ENCODE data around the gene LRP2.

Gene LRP2

DNA sequence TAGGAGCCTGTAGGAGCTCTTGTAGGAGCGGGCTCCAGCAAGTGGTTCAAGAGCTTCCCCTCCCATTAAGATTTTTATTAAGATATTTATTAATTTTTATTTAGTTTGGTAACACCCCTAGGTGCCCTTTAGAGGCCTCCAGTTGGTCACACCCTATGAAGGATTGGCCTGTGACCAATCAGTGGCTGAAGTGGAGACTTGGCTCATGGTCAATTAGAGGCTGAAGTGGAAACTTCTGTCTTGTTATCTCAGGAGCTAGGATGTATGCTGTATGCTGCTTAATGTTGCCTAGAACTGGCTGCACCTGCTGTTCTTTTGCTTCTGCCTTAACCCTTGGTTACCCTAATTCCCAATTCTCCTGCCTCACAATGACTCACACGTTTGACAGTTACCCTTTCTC, 244.3 kb downstream of the LRP2 start:
- DNase-seq (ENCODE audit: low spot score), result no peak

DNA sequence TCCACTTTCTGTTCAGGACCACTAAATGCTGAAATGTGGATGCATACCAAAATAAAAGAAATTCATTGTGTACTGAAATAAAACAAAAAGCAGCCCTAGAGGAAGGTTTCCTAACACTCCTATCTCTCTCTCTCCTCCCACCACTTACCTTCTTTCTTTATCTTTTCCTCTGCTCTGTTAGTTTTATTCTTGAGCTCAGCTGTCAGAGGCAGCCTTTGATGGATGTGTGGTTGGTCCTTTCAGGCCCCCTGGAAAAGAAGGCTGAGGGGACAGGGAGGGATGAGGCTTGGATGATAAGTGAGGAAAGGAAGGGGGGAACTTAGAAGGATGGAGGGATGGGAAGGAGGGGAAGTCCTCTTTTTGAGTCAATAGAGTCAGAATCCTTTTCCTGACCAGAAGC, 245.3 kb downstream of the LRP2 start:
- no peak for DNase-seq (ENCODE audit: low spot score)

DNA sequence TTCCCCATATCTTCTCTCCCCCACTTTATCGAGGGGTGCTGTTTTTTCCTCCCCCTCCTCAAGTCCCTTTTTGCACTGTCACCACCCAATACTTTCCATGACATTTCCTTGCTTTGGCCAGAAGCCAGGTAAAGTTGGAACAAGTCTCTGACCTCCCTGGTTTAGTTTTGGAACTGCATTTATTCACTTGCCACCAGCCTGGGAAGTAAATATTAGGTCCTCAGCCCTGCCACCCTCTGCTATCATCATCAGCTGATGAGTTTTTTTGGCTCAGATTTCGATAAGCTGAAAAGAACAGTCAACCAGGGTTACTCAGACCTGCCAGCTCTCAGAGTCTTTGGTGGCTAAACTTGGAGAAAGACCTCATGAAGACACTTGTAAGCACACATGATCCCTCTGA, 246.0 kb downstream of the LRP2 start:
- DNase-seq (ENCODE audit: low spot score), result no peak

DNA sequence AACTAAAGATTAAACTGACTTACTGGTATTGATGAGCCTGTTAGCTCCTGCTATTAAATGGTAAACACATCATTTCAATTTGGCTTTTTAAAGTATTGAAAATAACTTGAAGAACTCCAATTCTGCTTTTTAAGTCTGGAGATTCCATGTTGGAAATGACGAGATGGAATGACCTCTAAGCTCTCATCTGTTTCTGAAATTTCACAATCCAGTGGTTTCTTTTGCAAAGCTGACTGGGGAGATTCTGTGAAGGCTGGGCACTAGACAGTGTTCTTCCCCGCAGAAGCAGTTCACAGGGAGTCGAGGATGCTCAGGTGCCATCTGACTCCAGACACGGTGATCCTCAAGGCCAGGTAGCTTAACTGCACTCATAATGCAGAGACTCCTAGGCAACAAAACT, 248.3 kb downstream of the LRP2 start:
- no peak for DNase-seq (ENCODE audit: low spot score)

- no peak for DNase-seq (ENCODE audit: low spot score)
Measured at GRCh38 chr2:169112841-169113240, 249.5 kb downstream of the LRP2 start.

DNA sequence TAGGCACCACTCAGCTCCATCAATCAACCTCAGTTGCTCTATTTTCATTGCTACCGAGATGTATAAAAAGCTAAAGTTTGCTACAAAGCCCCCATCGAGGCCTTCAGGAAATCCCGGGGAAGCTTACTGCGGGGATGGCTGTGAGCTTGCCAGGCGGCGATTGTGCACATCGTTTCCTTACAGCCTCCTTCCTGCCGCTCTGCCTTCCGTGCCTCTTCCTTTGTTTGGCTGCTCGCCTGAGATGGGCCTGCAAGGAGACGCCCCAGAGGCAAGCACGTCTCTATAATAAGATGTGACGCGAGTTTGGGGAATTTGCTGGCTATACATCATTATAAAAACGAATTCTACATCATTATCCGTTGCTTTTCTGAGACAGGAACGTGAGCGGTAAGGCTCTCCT, 251.4 kb downstream of the LRP2 start:
- no peak for DNase-seq (ENCODE audit: low spot score)

GRCh38 chr2:169110419-169110818, 251.9 kb downstream of the LRP2 start:
- DNase-seq (ENCODE audit: low spot score), result no peak

DNA sequence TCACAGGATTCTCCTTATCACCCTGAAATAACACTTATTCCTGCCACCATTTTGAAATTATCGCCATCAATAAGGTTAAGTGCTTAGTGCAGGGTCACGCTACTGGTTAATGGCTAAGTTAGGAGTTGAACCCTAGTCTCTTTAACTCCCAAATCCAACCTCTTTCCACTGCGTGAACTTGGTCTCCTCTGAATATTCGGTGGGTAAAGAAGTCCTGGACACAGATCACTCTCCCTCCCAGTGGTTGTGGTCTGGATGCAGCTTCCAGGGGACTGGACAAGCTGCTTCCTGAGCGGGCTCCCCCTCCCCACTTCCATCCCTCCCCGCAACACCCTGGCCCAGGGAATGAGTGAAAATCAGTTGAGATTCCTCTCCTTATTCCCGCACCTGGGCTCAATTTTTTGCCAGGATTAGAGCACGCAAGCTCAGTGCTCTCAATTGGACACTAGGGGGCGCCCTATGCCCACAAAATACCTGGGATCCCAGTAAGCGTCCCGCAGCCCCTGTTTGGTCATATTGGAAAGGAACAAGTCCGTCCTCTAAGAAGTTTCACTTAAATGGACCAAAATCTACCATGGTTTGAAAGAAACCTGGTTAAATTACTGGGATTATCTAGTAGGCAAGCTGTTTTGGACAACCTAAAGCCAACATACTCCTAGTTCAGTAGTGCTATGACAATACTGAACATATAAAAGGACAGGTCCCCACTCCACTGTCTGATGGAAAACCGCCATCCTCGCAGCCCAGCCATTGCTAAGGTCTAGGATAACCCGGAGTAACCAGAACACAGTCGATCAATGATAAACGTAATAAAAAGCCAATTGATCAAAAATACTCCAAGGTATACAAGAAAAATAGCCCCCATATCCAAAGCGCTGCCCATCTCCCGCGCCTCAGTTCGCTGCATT, 252.6 kb downstream of the LRP2 start:
- DNase-seq (ENCODE audit: low spot score), result peak; percentile 65

- no peak for DNase-seq (ENCODE audit: low spot score)
Measured at GRCh38 chr2:169108099-169108884, 254.0 kb downstream of the LRP2 start.

DNA sequence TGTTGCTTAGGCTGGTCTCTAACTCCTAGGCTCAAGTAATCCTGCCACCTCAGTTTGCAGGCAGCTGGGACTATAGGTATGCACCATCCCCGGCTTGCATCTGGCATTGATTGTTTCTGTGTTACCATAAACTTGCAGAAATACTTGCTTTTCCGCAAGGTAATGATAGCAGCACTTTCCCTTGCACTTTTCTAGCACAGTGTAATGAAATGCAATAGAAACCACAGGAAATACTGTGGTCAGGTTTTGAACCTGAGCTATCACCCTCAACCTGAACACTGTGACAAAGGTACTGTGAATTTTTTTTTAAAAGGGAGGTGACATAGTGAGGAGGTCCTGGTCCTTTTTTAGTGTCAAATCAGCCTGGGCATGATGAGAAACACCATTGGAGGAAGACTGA, 254.7 kb downstream of the LRP2 start:
- no peak for DNase-seq (ENCODE audit: low spot score)

DNA sequence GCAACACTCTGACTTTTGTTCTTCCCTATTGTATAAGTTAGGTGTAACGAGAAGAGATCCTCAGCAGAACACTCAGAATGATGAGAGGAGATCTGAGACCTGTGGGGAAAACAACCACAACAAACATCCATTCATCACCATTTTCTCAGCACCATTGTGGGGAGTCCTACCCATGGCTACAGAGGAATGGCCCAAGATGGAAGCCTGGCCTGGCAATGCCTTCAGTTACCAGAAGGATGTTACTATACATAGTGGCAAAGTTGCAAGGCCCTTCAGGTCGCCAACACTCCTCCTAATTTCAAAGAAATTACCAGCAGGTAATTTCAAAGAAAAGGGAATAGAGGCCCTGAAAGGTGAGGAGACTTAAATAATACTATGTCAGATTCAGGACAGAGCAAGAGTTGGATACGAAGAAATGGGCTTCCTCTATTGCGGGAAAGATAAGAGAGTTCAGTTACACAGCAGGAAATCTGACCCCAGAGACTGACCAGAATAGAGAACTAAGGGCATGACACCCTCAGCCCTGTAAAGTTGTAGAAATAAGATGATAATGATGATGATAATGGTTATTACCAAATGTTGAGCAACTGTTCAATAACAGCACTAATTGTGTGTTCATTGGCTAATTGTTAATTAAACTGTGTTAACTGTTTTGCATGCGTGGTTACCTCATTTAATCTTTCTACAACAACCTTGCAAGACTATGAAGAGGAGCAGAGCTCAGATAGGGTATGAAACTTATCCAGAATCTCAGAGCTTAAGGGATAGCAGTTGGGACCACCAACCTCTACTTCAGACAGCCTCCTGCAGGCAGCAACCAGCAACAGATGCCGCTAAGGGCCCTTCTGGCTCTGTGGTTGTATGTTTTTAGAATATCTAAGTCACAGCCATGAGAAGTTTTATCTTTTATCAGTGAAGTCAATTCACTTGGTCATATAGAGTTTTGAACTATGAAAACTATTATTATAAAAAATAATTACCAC, 255.5 kb downstream of the LRP2 start:
- DNase-seq (ENCODE audit: low spot score), result no peak

GRCh38 chr2:169106134-169106533, 256.2 kb downstream of the LRP2 start:
- DNase-seq (ENCODE audit: low spot score), result no peak

DNA sequence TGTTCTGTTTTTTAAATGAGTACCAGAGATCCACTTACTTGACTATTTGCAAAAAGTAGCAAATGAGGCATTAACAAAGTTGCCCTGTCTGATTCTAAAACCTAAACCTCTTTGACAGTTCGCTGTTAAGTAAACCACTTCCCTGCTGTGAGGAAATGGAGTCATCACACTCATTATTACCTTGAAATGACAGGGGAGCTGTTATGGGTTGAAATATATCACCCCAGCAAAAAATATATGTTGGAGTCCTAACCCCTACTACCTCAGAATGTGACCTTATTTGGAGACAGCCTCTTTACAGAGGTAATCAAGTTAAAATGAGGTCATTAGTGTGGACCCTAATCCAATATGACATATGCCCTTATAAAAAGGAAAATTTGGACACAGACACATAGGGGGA, 256.9 kb downstream of the LRP2 start:
- no peak for DNase-seq (ENCODE audit: low spot score)

- no peak for DNase-seq (ENCODE audit: low spot score)
Measured at GRCh38 chr2:169104848-169105247, 257.5 kb downstream of the LRP2 start.

- peak; percentile 27 for DNase-seq (ENCODE audit: low spot score)
Measured at GRCh38 chr2:169095621-169096105, 266.7 kb downstream of the LRP2 start.

DNA sequence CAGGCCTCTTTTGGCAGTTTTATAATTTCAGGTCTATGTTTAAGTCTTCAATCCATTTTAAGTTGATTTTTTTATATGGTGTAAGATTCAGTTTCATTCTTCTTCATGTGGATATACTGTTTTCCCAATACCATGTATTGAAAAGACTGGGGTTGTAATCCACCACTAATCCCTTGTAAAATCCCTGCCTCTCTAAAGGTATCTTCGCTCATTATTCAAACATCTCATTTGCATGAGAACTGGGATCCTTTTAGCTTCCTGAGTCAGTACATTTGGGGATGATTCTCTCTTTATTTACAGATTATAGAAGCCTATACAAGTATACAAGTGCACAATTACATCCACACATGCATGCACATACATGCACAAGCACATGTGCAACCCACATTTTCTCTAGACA, 267.7 kb downstream of the LRP2 start:
- no peak for DNase-seq (ENCODE audit: low spot score)

DNA sequence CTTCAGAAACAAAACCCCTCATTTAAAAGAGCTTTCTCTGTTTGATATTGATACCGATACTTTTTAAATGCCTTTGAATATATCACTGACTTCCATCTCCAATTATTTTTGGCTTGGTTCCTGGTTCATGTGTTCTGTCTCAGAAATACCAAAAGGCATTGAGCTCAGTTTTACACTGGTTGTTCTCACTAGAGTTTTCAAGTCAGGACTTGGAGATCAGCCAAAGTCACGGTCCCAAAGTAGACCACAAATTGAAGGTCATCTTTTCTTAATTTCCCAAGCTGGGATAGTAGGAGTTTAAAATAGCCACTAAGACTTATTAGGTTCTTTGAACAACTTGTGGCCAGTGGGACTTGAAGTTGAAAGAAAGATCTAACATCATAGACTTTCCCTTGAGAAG, 268.8 kb downstream of the LRP2 start:
- no peak for DNase-seq (ENCODE audit: low spot score)

GRCh38 chr2:169091761-169092519, 270.4 kb downstream of the LRP2 start:
- DNase-seq (ENCODE audit: low spot score), result no peak

- DNase-seq (ENCODE audit: low spot score), result no peak
Measured at GRCh38 chr2:169091256-169091655, 271.1 kb downstream of the LRP2 start.

- DNase-seq (ENCODE audit: low spot score), result no peak
Measured at GRCh38 chr2:169090133-169090820, 272.1 kb downstream of the LRP2 start.

- no peak for DNase-seq (ENCODE audit: low spot score)
Measured at GRCh38 chr2:169089182-169089581, 273.2 kb downstream of the LRP2 start.

All from hepatic stellate cell (primary cell).